ENCODE data around the gene KRTAP10-4.
A peak's percentile ranks its signal among the peaks of the same experiment; 100 is the strongest.
"Not testable (repeated sequence)": the region's sequence is repeated elsewhere in the genome, so short reads cannot be mapped to it uniquely, and the experiment has no call there.

KRTAP10-4 gene

GRCh38 chr21:44548381-44548780 lies 25.1 kb upstream of the KRTAP10-4 start:
- no peaks in the 10 kb centered on the region for H3K36me3 ChIP-seq
- no peak for TF ChIP-seq CTCF (IDR thresholded peaks at IDR 0.05)
- H3K4me1 ChIP-seq = no peaks in the 10 kb centered on the region
- peak in 1 of 2 donors; percentile 9 for DNase-seq
- H3K27ac ChIP-seq = no peak overlapping the region
- no peak overlapping the region for H3K4me3 ChIP-seq
- intact Hi-C loops (cut with DNase I; ENCODE audit: low total_unique reads) = no loop called here
- peaks cover 0 to 29% of the 10 kb centered on the region in 2 donors for H3K27me3 ChIP-seq
- peaks cover 6 to 13% (median 6%) of the 10 kb centered on the region in 3 donors for H3K9me3 ChIP-seq

GRCh38 chr21:44548922-44549321 lies 24.6 kb upstream of the KRTAP10-4 start:
- DNase-seq = peak in 1 of 2 donors; percentile 4
- Histone ChIP-seq H3K27me3 (peaks cover 0 to 29% of the 10 kb centered on the region in 2 donors), H3K27ac (no peak overlapping the region)

GRCh38 chr21:44549525-44550211 lies 23.9 kb upstream of the KRTAP10-4 start:
- Histone ChIP-seq H3K9me3 (peaks cover 6 to 13% (median 9%) of the 10 kb centered on the region in 3 donors), H3K4me1 (no peaks in the 10 kb centered on the region), H3K36me3 (no peaks in the 10 kb centered on the region), H3K4me3 (no peak overlapping the region), H3K27me3 (peaks cover 0 to 33% of the 10 kb centered on the region in 2 donors), H3K27ac (no peak overlapping the region)
- intact Hi-C loops (cut with DNase I; ENCODE audit: low total_unique reads) = no loop called here
- no peak for TF ChIP-seq CTCF (IDR thresholded peaks at IDR 0.05)
- peak; percentile 12 to 53 for DNase-seq

More at GRCh38 chr21:44548922-44549321, 24.6 kb upstream of the KRTAP10-4 start:
- H3K9me3 ChIP-seq = peaks cover 6 to 9% (median 6%) of the 10 kb centered on the region in 3 donors
- TF ChIP-seq CTCF (IDR thresholded peaks at IDR 0.05) = no peak
- no peak overlapping the region for H3K4me3 ChIP-seq
- H3K4me1 ChIP-seq = no peaks in the 10 kb centered on the region
- intact Hi-C loops (cut with DNase I; ENCODE audit: low total_unique reads) = no loop called here
- no peaks in the 10 kb centered on the region for H3K36me3 ChIP-seq

- H3K4me3 ChIP-seq; H3K27ac ChIP-seq; intact Hi-C loops (cut with DNase I; ENCODE audit: low total_unique reads); H3K36me3 ChIP-seq; H3K4me1 ChIP-seq: not testable (repeated sequence)
- H3K9me3 ChIP-seq = peaks cover 6 to 14% (median 9%) of the 10 kb centered on the region in 3 donors
- H3K27me3 ChIP-seq = peaks cover 0 to 36% of the 10 kb centered on the region in 2 donors
- DNase-seq = peak; percentile 16 to 55
These were observed 23.2 kb upstream of the KRTAP10-4 start for GRCh38 chr21:44550285-44550684.

GRCh38 chr21:44550807-44551206 lies 22.7 kb upstream of the KRTAP10-4 start:
- DNase-seq = peak in 1 of 2 donors; percentile 5
- Histone ChIP-seq H3K9me3 (peaks cover 6 to 16% (median 9%) of the 10 kb centered on the region in 3 donors), H3K27ac (no peak overlapping the region), H3K36me3 (no peaks in the 10 kb centered on the region), H3K4me1 (no peaks in the 10 kb centered on the region), H3K4me3 (no peak overlapping the region), H3K27me3 (peaks cover 0 to 41% of the 10 kb centered on the region in 2 donors)
- intact Hi-C loops (cut with DNase I; ENCODE audit: low total_unique reads) = no loop called here
- no peak for TF ChIP-seq CTCF (IDR thresholded peaks at IDR 0.05)

- TF ChIP-seq CTCF (IDR thresholded peaks at IDR 0.05) = no peak
- Histone ChIP-seq H3K27ac (no peak within 1 kb of the TSS), H3K27me3 (peaks cover 0 to 47% of the 10 kb centered on the region in 2 donors), H3K36me3 (no peaks in the 10 kb centered on the region), H3K4me1 (no peaks in the 10 kb centered on the region), H3K9me3 (peaks cover 5 to 11% (median 5%) of the 10 kb centered on the region in 3 donors), H3K4me3 (no peak within 1 kb of the TSS)
- peak; percentile 17 to 55 for DNase-seq
- intact Hi-C loops (cut with DNase I; ENCODE audit: low total_unique reads) = no loop called here
These were observed 22.1 kb upstream of the KRTAP10-4 start, which contains the start of gene KRTAP10-2 for GRCh38 chr21:44551340-44551961. Gene KRTAP10-2 (minus strand): TSS chr21:44551505. CDS start chr21:44551458, 47 bp downstream.

All from tibial artery (tissue), 4 donors.